HEK293T (cell line): ENCODE measurements around the gene EFCAB8.

Experiments used
- ARNT ChIP-seq: fragments of 450-650 bp; IDR thresholded peaks from 2 replicates; pipeline ENCODE4 v1.6.1; 2017; ENCODE audit warnings: mild to moderate bottlenecking
- BHLHE40 ChIP-seq: fragments of 450-650 bp; IDR thresholded peaks from 2 replicates; pipeline ENCODE4 v1.6.1; 2016; ENCODE audit warnings: mild to moderate bottlenecking, moderate library complexity, borderline replicate concordance
- CTBP1 ChIP-seq: fragments of 450-650 bp; IDR thresholded peaks from 2 replicates; pipeline ENCODE4 v1.6.1; 2016; ENCODE audit warnings: borderline replicate concordance
- ELF4 ChIP-seq: fragments of 450-650 bp; IDR thresholded peaks from 2 replicates; pipeline ENCODE4 v1.6.1; 2017; ENCODE audit warnings: antibody characterized with exemption
- FOXM1 ChIP-seq: fragments of 450-650 bp; IDR thresholded peaks from 2 replicates; pipeline ENCODE4 v1.6.1; 2017; ENCODE audit warnings: mild to moderate bottlenecking, borderline replicate concordance
- L3MBTL2 ChIP-seq: fragments of 450-650 bp; conservative IDR thresholded peaks from 2 replicates; pipeline ENCODE4 v1.6.1; 2016; ENCODE audit warnings: mild to moderate bottlenecking
- SUZ12 ChIP-seq: fragments of 450-650 bp; IDR thresholded peaks from 2 replicates; pipeline ENCODE4 v1.6.1; 2016; ENCODE audit warnings: mild to moderate bottlenecking
- TARDBP ChIP-seq: fragments of 450-650 bp; IDR thresholded peaks from 2 replicates; pipeline ENCODE4 v1.6.1; 2016

DNA sequence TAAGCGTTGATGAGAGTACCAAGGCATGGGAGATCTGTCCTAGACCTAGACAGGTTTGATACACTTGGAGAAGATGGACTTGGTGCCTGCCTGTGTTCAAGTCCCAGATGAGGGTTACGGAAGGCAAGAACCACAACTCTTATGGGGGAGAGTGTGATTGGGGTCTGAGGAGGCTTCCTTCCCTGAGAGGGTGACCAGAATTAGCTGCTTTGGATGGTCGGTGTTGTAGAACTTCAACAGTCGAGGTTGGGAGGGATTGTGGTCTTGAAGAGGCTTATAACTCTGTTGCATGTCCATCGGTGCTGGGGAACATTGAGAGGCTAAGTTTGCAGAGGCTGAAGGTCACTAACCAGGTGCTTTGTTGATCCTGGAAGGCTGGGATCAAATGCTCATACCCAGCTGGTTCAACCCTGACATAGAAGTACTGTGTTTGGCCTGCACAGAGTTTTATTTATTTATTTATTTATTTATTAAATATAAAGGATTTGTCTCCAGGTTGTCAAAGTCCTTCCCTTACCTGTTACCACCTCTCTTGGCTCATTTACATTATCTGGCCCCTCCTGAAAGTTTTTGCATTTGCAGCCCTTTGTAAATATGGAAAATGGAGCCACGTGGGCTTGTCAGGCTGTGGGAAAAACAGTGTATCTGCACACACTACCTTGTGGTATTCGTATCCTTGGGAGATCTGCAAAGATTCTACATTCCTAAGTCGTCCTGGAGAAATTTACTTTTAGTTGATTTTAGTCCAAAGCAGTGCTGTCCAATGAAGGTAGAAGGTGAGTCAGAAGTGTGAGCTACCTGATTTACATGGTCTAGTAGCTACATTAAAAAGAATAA is 15.8 kb upstream of the EFCAB8 start:
- TF ChIP-seq FOXM1 (no peak), BHLHE40 (no peak), SUZ12 (no peak), TARDBP (no peak), ARNT (no peak), CTBP1 (no peak), L3MBTL2 (no peak), ELF4 (no peak)
